ENCODE data around the gene UBE2E1. TPM values are rescaled to one million over a fixed set of nuclear protein-coding genes. Genes with fewer than 3 reads are reported as not detected.

UBE2E1 gene
- total RNA-seq, 4 donors from 2014 or later, result 51.1 to 115 (median 85.5) TPM

DNA sequence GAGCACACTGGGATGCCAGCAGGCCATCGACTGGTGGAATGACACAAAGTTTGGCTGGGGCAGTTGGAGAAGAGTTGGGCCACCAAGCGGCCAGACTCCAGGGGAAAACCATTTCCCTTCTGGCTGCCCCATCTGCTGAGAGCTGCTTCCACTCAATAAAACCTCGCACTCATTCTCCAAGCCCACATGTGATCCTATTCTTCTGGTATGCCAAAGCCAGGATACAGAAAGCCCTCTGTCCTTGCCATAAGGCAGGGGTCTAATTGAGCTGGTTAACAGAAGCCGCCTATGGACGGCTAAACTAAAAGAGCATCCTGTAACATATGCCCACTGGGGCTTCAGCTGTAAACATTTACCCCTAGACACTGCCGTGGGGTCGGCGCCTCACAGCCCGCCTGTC, 55.9 kb downstream of the UBE2E1 start:
- TF ChIP-seq, protein P1, sequence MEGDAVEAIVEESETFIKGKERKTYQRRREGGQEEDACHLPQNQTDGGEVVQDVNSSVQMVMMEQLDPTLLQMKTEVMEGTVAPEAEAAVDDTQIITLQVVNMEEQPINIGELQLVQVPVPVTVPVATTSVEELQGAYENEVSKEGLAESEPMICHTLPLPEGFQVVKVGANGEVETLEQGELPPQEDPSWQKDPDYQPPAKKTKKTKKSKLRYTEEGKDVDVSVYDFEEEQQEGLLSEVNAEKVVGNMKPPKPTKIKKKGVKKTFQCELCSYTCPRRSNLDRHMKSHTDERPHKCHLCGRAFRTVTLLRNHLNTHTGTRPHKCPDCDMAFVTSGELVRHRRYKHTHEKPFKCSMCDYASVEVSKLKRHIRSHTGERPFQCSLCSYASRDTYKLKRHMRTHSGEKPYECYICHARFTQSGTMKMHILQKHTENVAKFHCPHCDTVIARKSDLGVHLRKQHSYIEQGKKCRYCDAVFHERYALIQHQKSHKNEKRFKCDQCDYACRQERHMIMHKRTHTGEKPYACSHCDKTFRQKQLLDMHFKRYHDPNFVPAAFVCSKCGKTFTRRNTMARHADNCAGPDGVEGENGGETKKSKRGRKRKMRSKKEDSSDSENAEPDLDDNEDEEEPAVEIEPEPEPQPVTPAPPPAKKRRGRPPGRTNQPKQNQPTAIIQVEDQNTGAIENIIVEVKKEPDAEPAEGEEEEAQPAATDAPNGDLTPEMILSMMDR (IDR thresholded peaks at IDR 0.05; ENCODE audit: low read depth), result no peak

DNA sequence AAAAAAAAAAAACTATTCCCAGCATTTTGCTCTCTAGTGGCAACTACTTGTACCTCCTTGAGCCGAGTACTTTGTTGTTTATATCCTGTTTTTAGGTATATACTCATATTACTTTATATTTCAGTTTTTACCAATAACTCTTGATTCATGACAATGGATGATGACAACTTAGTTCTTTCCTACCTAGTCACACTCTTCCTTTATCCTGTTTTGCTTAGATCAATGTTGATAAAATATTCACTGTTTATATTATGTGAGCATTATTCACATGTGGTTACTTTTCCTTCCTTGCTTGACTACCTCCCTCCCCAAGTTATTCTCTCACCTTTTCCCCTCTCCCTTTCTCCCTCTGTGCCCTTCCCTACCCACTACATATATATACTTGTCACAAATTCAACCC, 57.3 kb downstream of the UBE2E1 start:
- TF ChIP-seq, protein P1 (IDR thresholded peaks at IDR 0.05; ENCODE audit: low read depth), result no peak

DNA sequence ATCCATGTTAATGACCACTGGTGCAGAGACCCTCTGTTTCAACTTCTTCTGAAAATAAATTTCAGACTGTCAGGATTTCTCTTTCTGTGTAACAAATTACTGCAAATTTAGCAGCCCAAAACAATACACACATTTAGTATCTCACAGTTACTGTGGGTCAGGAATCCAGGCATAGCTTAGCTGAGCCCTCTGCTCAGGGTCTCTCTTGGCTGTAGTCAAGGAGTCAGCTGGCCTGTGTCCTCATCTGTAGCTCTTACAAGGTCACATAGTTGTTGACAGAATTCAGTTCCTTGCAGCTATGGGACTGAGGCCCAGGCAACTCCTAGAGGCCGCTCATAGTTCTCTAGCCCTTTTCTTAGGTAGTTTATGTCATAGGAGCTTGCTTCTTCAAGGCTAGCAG, 59.2 kb downstream of the UBE2E1 start:
- TF ChIP-seq, protein P1 (IDR thresholded peaks at IDR 0.05; ENCODE audit: low read depth), result no peak

DNA sequence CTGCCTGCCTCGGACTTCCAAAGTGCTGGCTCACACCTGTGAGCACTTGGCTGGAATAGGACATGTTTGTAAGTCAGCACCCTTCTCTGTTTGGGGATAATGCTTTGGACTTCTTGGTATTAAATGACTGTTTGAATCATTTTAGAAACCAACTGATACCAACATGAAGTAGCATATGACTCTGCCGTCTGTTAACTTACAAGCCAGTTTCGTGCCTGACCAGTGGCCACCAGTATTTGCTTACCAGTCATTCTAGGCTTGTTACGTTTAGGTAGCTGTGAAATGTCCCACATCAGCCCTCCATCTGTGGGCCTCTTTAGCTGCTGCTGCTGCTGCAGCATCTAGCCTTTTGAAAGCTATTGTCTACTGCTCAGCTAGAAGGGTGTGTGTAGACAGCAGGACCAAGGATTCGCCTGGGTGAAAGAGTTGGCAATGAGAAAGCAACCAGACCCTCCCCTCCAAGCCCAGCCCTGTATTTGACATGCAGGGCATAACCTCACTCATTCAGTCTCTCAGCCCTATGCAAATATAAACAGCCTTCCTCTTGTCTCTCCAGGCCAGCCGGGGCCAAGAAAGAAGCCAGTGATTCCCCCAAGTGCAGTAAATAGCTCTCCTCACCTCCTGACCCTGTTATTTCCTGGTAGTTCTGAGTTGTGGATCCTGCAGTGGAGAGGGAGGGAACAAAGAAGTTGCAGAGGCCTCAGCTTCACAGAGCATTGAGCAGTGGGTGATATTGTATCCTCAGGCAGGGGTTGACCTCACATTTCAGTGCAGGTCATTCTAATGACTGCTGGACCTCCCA, 60.0 kb downstream of the UBE2E1 start:
- TF ChIP-seq, protein P1 (IDR thresholded peaks at IDR 0.05; ENCODE audit: low read depth), result no peak

- TF ChIP-seq, protein P1 (IDR thresholded peaks at IDR 0.05; ENCODE audit: low read depth), result no peak
Observed at GRCh38 chr3:23867400-23867799, 61.6 kb downstream of the UBE2E1 start.

GRCh38 chr3:23867838-23868237, 62.1 kb downstream of the UBE2E1 start:
- TF ChIP-seq, protein P1 (IDR thresholded peaks at IDR 0.05; ENCODE audit: low read depth), result no peak

DNA sequence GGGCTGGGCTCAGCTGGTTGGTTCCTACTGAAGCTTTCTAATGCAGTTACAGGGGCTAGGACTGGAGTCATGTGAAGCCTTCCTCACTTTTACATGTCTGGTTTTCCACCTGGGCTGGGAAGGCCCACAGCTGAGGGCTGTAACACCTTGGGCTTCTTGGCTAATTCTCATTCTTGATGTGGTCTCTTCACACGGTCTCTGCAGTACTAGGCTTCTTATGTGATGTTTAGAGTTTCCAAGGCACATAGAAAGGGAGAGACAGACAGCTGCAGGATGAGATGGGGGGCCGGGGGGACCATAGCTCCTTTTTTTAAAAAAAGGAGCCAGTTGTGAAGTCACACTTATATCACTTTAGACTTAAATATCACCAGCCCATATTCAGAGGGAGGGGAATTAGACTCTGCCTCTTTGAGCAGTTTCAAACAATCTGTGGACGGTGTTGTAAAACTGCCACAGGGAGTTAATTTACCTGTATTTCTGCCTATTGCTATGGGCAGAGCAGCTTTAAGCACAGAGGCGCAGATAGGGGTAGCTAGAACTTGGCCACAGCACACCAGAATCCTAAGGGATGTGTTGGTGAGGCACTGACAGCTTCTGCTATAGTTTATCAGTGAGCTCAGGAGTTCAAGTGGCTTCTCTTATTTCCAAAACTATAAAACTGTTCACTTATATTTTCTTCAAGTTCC, 64.4 kb downstream of the UBE2E1 start:
- TF ChIP-seq, protein P1 (IDR thresholded peaks at IDR 0.05; ENCODE audit: low read depth), result no peak

Measured in subcutaneous adipose tissue (tissue), 4 donors.